Sigmoid colon (tissue), 7 donors: ENCODE measurements around the gene MANSC4. TPM values are rescaled to one million over a fixed set of nuclear protein-coding genes. Genes with fewer than 3 reads are reported as not detected.
A peak's percentile ranks its signal among the peaks of the same experiment; 100 is the strongest.
"Not testable (repeated sequence)": the region's sequence is repeated elsewhere in the genome, so short reads cannot be mapped to it uniquely, and the experiment has no call there.

Experiments
- DNase-seq: peaks from one replicate; pipeline ENCODE4 v3.0.0-alpha.2; 2019
- H3K27ac ChIP-seq, 4 donors: fragments of 200-600 bp; sonication (generic); one replicate each; pipeline ENCODE4 v1.5.1; 2016 to 2019; ENCODE audit warnings: mild to moderate bottlenecking in 1 of 4
- H3K27me3 ChIP-seq, 3 donors: fragments of 200-600 bp; sonication (generic); one replicate each; pipeline ENCODE4 v1.5.1; 2019; ENCODE audit warnings: mild to moderate bottlenecking in 1 of 3
- H3K36me3 ChIP-seq, 4 donors: fragments of 200-600 bp; sonication (generic); one replicate each; pipeline ENCODE4 v1.5.1; 2016 to 2019
- H3K4me1 ChIP-seq, 4 donors: fragments of 200-600 bp; sonication (generic); one replicate each; pipeline ENCODE4 v1.5.1; 2017 to 2019
- H3K4me3 ChIP-seq, 4 donors: fragments of 200-600 bp; sonication (generic); one replicate each; pipeline ENCODE4 v1.5.1; 2017 to 2019; ENCODE audit warnings: mild to moderate bottlenecking in 2 of 4, moderate library complexity in 1 of 4
- H3K9me3 ChIP-seq, 4 donors: fragments of 200-600 bp in 3 of 4; sonication (generic) in 3 of 4; one replicate each; pipeline versions ENCODE4 v1.5.1 to v1.6.1; 2013 to 2019
- CTCF ChIP-seq, 4 experiments: fragments of 450-650 bp in 3 of 4; fragments of 200-600 bp in 1 of 4; IDR thresholded peaks; one replicate each; pipeline ENCODE4 v1.5.1; 2016 to 2019; ENCODE audit warnings: antibody characterized with exemption in 4 of 4, mild to moderate bottlenecking in 3 of 4, moderate library complexity in 2 of 4
- EP300 ChIP-seq, 4 donors: sonication (generic); formaldehyde crosslinking; IDR thresholded peaks; one replicate each; pipeline ENCODE4 v1.6.1; 2017; ENCODE audit warnings: antibody characterized with exemption in 4 of 4
- POLR2A ChIP-seq, 2 donors: fragments of 450-650 bp; IDR thresholded peaks; one replicate each; pipeline ENCODE4 v1.6.1; 2016; ENCODE audit warnings: antibody characterized with exemption in 2 of 2, mild to moderate bottlenecking in 2 of 2, moderate library complexity in 2 of 2
- POLR2AphosphoS5 ChIP-seq, 4 donors: sonication (generic); formaldehyde crosslinking; IDR thresholded peaks; one replicate each; pipeline ENCODE4 v1.6.1; 2017; ENCODE audit warnings: antibody characterized with exemption in 4 of 4
- WGBS, 2 donors: extraction: QIAGEN DNeasy Blood & Tissue Kit; methylation state at CpG; one replicate each; pipeline ENCODE4 v1.1.7; 2013; 5-methylcytosine and 5-hydroxymethylcytosine counted together
- intact Hi-C: fragments of 100-400 bp; cut with DNase I; formaldehyde crosslinking; loops from one replicate; pipeline ENCODE4 v1.15.1; 2023
- polyA plus RNA-seq, 3 donors: library from polyadenylated mRNA; stranded (reverse); fragments of 200-250 nt; gene quantifications; one replicate each; pipeline ENCODE4 v1.2.3, GENCODE V29; 2013
- total RNA-seq, 4 donors: library from RNA; depleted of rRNA; stranded (reverse); fragments of >200 nt; gene quantifications; one replicate each; pipeline ENCODE4 v1.1.0, GENCODE V29; 2016
- donor health status: healthy with polysubstance abuse.
- donor health status: Bipolar disorder and iron deficiency.
- donor health status: healthy.

MANSC4 gene
- total and polyA plus RNA-seq, 7 donors = not detected

- no peak overlapping the region for H3K27ac ChIP-seq
- TF ChIP-seq POLR2A (IDR thresholded peaks at IDR 0.05) = no peak
- TF ChIP-seq EP300 (IDR thresholded peaks at IDR 0.05) = no peak
- TF ChIP-seq CTCF (IDR thresholded peaks at IDR 0.05) = no peak
- no peak for TF ChIP-seq POLR2AphosphoS5 (IDR thresholded peaks at IDR 0.05)
- H3K4me1 ChIP-seq = peaks cover 0 to 19% (median 15%) of the 10 kb centered on the region in 4 donors
- H3K4me3 ChIP-seq = no peak overlapping the region
- H3K9me3 ChIP-seq = no peaks in the 10 kb centered on the region
- peaks cover 0 to 56% (median 0%) of the 10 kb centered on the region in 4 donors for H3K36me3 ChIP-seq
- DNase-seq = no peak
- no peaks in the 10 kb centered on the region for H3K27me3 ChIP-seq
- intact Hi-C loops = no loop called here
- 95 to 97% methylated on average over 5 of the region's 5 CpGs for WGBS, 2 donors
These were observed 36.4 kb downstream of the MANSC4 start for GRCh38 chr12:27743601-27744000.

GRCh38 chr12:27734321-27734720, 45.7 kb downstream of the MANSC4 start:
- not testable (repeated sequence) for H3K9me3 ChIP-seq, H3K4me1 ChIP-seq, H3K27ac ChIP-seq, DNase-seq, H3K4me3 ChIP-seq, H3K27me3 ChIP-seq
- WGBS, 2 donors = 94 to 96% methylated on average over 9 of the region's 9 CpGs
- intact Hi-C loops = loop anchor here (10.0 kb wide), 1 partner anchor 1140 kb away; no protein-coding TSS in a partner anchor
- H3K36me3 ChIP-seq = peaks cover 0 to 81% (median 4%) of the 10 kb centered on the region in 4 donors

- TF ChIP-seq EP300 (IDR thresholded peaks at IDR 0.05) (no peak), POLR2AphosphoS5 (IDR thresholded peaks at IDR 0.05) (no peak), CTCF (IDR thresholded peaks at IDR 0.05) (no peak), POLR2A (IDR thresholded peaks at IDR 0.05) (no peak)
- 88 to 98% methylated on average over 1 of the region's 1 CpG for WGBS, 2 donors
- peaks cover 0 to 80% (median 4%) of the 10 kb centered on the region in 4 donors for H3K36me3 ChIP-seq
- no peak overlapping the region for H3K4me3 ChIP-seq
- H3K27ac ChIP-seq = no peak overlapping the region
- no peaks in the 10 kb centered on the region for H3K27me3 ChIP-seq
- no peaks in the 10 kb centered on the region for H3K4me1 ChIP-seq
- DNase-seq = no peak
- no peaks in the 10 kb centered on the region for H3K9me3 ChIP-seq
- intact Hi-C loops = loop anchor here (1.0 to 10.0 kb wide), 3 partner anchors 87 to 1141 kb away; no protein-coding TSS in a partner anchor
These were observed 46.2 kb downstream of the MANSC4 start for GRCh38 chr12:27733791-27734190.

GRCh38 chr12:27733052-27733656, 46.9 kb downstream of the MANSC4 start:
- TF ChIP-seq POLR2AphosphoS5 (IDR thresholded peaks at IDR 0.05) (peak in 1 of 4 donors; percentile 10), EP300 (IDR thresholded peaks at IDR 0.05) (no peak), POLR2A (IDR thresholded peaks at IDR 0.05) (no peak), CTCF (IDR thresholded peaks at IDR 0.05) (peak; percentile 53 to 75 (median 71))
- 32 to 55% methylated on average over 3 of the region's 3 CpGs for WGBS, 2 donors
- Histone ChIP-seq H3K4me1 (no peaks in the 10 kb centered on the region), H3K36me3 (peaks cover 0 to 74% (median 4%) of the 10 kb centered on the region in 4 donors), H3K9me3 (no peaks in the 10 kb centered on the region), H3K4me3 (no peak overlapping the region), H3K27me3 (no peaks in the 10 kb centered on the region), H3K27ac (no peak overlapping the region)
- intact Hi-C loops = loop anchor here (1.0 to 10.0 kb wide), 3 partner anchors 88 to 1142 kb away; no protein-coding TSS in a partner anchor
- DNase-seq = no peak

GRCh38 chr12:27732281-27732680, 47.8 kb downstream of the MANSC4 start:
- no peaks in the 10 kb centered on the region for H3K27me3 ChIP-seq
- 40 to 76% methylated on average over 2 of the region's 2 CpGs for WGBS, 2 donors
- intact Hi-C loops = loop anchor here (2.0 to 10.0 kb wide), 2 partner anchors 89 to 1143 kb away; no protein-coding TSS in a partner anchor
- no peak overlapping the region for H3K27ac ChIP-seq
- DNase-seq = no peak
- no peak for TF ChIP-seq POLR2AphosphoS5 (IDR thresholded peaks at IDR 0.05)
- no peak for TF ChIP-seq EP300 (IDR thresholded peaks at IDR 0.05)
- TF ChIP-seq POLR2A (IDR thresholded peaks at IDR 0.05) = no peak
- no peak for TF ChIP-seq CTCF (IDR thresholded peaks at IDR 0.05)
- peaks cover 0 to 72% (median 4%) of the 10 kb centered on the region in 4 donors for H3K36me3 ChIP-seq
- H3K4me1 ChIP-seq = no peaks in the 10 kb centered on the region
- H3K4me3 ChIP-seq = no peak overlapping the region
- H3K9me3 ChIP-seq = no peaks in the 10 kb centered on the region
